Osteoblast (primary cell): ENCODE measurements around the gene RAX2. TPM values are rescaled to one million over a fixed set of nuclear protein-coding genes. Genes with fewer than 3 reads are reported as not detected.

Experiments
- DNase-seq: peaks from one replicate; pipeline ENCODE4 v3.0.0; 2011; ENCODE audit warnings: low spot score, mixed read lengths; ENCODE audit not compliant: insufficient read length; ENCODE audit errors: missing footprints
- H2AFZ ChIP-seq: 2 replicates; pipeline ENCODE4 v1.6.0; 2011; ENCODE audit warnings: mild to moderate bottlenecking, low read length
- H3K27ac ChIP-seq: 2 replicates; pipeline ENCODE4 v1.5.1; 2011; ENCODE audit warnings: mild to moderate bottlenecking, low read depth, low read length, moderate library complexity
- H3K27me3 ChIP-seq: 2 replicates; pipeline ENCODE4 v1.6.0; 2012; ENCODE audit warnings: mild to moderate bottlenecking, control low read depth, inconsistent platforms, low read length, moderate library complexity; ENCODE audit not compliant: insufficient read depth
- H3K36me3 ChIP-seq: 2 replicates; pipeline ENCODE4 v1.5.1; 2011; ENCODE audit warnings: mild to moderate bottlenecking, low read length, control low read depth, moderate library complexity; ENCODE audit not compliant: insufficient read depth
- H3K4me1 ChIP-seq: 2 replicates; pipeline ENCODE4 v1.5.1; 2011; ENCODE audit warnings: mild to moderate bottlenecking, low read length, control low read depth, moderate library complexity; ENCODE audit not compliant: insufficient read depth
- H3K4me2 ChIP-seq: 2 replicates; pipeline ENCODE4 v1.6.0; 2011; ENCODE audit warnings: mild to moderate bottlenecking, low read length; ENCODE audit not compliant: insufficient read depth
- H3K4me3 ChIP-seq: fragments of 200-600 bp; sonication (generic); 3 replicates; pipeline ENCODE4 v1.5.1; 2012; ENCODE audit warnings: mild to moderate bottlenecking, low read length, inconsistent platforms; ENCODE audit not compliant: insufficient read depth
- H3K79me2 ChIP-seq: 2 replicates; pipeline ENCODE4 v1.6.0; 2012; ENCODE audit warnings: mild to moderate bottlenecking, low read length, control low read depth, inconsistent platforms; ENCODE audit not compliant: insufficient read depth
- H3K9me3 ChIP-seq: 2 replicates; pipeline ENCODE4 v1.5.1; 2011; ENCODE audit warnings: low read depth, low read length, control low read depth
- H4K20me1 ChIP-seq: 2 replicates; pipeline ENCODE4 v1.6.0; 2012; ENCODE audit warnings: mild to moderate bottlenecking, low read length, control low read depth; ENCODE audit not compliant: insufficient read depth
- CTCF ChIP-seq: IDR thresholded peaks from 2 replicates; pipeline ENCODE4 v1.5.1; 2011; ENCODE audit warnings: mild to moderate bottlenecking, low read depth, low read length, moderate library complexity; ENCODE audit errors: extremely low read depth
- total RNA-seq: library from RNA; depleted of rRNA; stranded (reverse); fragments of >200 nt; gene quantifications from 2 replicates; pipeline ENCODE4 v1.2.3, GENCODE V29; 2012

The RAX2 gene
- total RNA-seq, 1 donor: not detected

GRCh38 chr19:3765121-3765520, 6.9 kb downstream of the RAX2 start:
- H3K36me3 ChIP-seq: peaks cover 6% of the 10 kb centered on the region
- no peak overlapping the region for H3K27ac ChIP-seq
- H3K27me3 ChIP-seq: no peaks in the 10 kb centered on the region
- no peaks in the 10 kb centered on the region for H3K9me3 ChIP-seq
- no peak overlapping the region for H2AFZ ChIP-seq
- DNase-seq: no peak
- peaks cover 18% of the 10 kb centered on the region for H3K79me2 ChIP-seq
- peaks cover 14% of the 10 kb centered on the region for H3K4me1 ChIP-seq
- TF ChIP-seq CTCF: no peak
- no peaks in the 10 kb centered on the region for H4K20me1 ChIP-seq
- no peak overlapping the region for H3K4me3 ChIP-seq
- H3K4me2 ChIP-seq: no peak overlapping the region

GRCh38 chr19:3762501-3763459, 9.2 kb downstream of the RAX2 start, which contains the start of gene MRPL54:
Gene MRPL54, plus strand, starts transcription at chr19:3762682. Its CDS starts 19 bp downstream, at chr19:3762701.
- peak; percentile 100 for DNase-seq
- peaks cover 17% of the 10 kb centered on the region for H3K36me3 ChIP-seq
- no peak for TF ChIP-seq CTCF
- H4K20me1 ChIP-seq: no peaks in the 10 kb centered on the region
- no peaks in the 10 kb centered on the region for H3K27me3 ChIP-seq
- peak within 1 kb of the TSS; percentile 99 for H3K27ac ChIP-seq
- H3K9me3 ChIP-seq: no peaks in the 10 kb centered on the region
- peak within 1 kb of the TSS; percentile 95 for H3K4me2 ChIP-seq
- peaks cover 14% of the 10 kb centered on the region for H3K4me1 ChIP-seq
- peak within 1 kb of the TSS; percentile 96 for H3K4me3 ChIP-seq
- peaks cover 29% of the 10 kb centered on the region for H3K79me2 ChIP-seq
- H2AFZ ChIP-seq: peak within 1 kb of the TSS; percentile 96

GRCh38 chr19:3762130-3762473, 9.9 kb downstream of the RAX2 start:
- H3K4me3 ChIP-seq: peak overlapping the region; percentile 96
- H3K4me1 ChIP-seq: peaks cover 14% of the 10 kb centered on the region
- TF ChIP-seq CTCF: no peak
- peaks cover 29% of the 10 kb centered on the region for H3K79me2 ChIP-seq
- peaks cover 17% of the 10 kb centered on the region for H3K36me3 ChIP-seq
- H4K20me1 ChIP-seq: no peaks in the 10 kb centered on the region
- no peaks in the 10 kb centered on the region for H3K27me3 ChIP-seq
- DNase-seq: no peak
- no peaks in the 10 kb centered on the region for H3K9me3 ChIP-seq
- peak overlapping the region; percentile 99 for H3K27ac ChIP-seq
- H3K4me2 ChIP-seq: peak overlapping the region; percentile 95
- H2AFZ ChIP-seq: peak overlapping the region; percentile 96
